Measurements from ENCODE around the gene ADH6.

GRCh38 chr4:99157478-99157935, 61.5 kb downstream of the ADH6 start:
- TF ChIP-seq, protein P1, sequence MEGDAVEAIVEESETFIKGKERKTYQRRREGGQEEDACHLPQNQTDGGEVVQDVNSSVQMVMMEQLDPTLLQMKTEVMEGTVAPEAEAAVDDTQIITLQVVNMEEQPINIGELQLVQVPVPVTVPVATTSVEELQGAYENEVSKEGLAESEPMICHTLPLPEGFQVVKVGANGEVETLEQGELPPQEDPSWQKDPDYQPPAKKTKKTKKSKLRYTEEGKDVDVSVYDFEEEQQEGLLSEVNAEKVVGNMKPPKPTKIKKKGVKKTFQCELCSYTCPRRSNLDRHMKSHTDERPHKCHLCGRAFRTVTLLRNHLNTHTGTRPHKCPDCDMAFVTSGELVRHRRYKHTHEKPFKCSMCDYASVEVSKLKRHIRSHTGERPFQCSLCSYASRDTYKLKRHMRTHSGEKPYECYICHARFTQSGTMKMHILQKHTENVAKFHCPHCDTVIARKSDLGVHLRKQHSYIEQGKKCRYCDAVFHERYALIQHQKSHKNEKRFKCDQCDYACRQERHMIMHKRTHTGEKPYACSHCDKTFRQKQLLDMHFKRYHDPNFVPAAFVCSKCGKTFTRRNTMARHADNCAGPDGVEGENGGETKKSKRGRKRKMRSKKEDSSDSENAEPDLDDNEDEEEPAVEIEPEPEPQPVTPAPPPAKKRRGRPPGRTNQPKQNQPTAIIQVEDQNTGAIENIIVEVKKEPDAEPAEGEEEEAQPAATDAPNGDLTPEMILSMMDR (IDR thresholded peaks at IDR 0.05), result no peak
- no peak for TF ChIP-seq POLR2A (IDR thresholded peaks at IDR 0.05)
